Measurements from ENCODE around the gene SIPA1L3.

SIPA1L3 gene

DNA sequence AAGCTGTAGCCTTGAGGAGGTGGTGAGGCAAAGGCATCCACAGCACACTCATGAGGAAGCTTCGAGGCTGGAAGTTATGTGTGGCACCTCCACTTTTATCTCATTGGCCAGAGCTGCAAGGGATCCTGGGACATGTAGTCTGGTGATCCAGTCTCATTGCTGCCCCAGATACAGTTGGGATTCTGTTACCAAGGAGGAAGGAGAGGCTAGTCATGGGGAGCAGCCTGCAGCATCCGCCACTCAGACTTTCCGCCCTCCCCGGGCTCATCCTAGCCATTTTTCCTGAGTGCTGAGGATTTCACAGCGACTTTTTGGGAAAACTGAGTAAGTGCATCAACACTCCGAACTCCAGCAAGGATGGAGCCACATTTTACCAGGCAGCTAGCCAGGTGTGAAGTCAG lies 242.7 kb downstream of the SIPA1L3 start:
- DNase-seq = no peak
- TF ChIP-seq, protein P1, sequence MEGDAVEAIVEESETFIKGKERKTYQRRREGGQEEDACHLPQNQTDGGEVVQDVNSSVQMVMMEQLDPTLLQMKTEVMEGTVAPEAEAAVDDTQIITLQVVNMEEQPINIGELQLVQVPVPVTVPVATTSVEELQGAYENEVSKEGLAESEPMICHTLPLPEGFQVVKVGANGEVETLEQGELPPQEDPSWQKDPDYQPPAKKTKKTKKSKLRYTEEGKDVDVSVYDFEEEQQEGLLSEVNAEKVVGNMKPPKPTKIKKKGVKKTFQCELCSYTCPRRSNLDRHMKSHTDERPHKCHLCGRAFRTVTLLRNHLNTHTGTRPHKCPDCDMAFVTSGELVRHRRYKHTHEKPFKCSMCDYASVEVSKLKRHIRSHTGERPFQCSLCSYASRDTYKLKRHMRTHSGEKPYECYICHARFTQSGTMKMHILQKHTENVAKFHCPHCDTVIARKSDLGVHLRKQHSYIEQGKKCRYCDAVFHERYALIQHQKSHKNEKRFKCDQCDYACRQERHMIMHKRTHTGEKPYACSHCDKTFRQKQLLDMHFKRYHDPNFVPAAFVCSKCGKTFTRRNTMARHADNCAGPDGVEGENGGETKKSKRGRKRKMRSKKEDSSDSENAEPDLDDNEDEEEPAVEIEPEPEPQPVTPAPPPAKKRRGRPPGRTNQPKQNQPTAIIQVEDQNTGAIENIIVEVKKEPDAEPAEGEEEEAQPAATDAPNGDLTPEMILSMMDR (IDR thresholded peaks at IDR 0.05; ENCODE audit: low read length) = no peak
- TF ChIP-seq EZH2phosphoT487 (IDR thresholded peaks at IDR 0.05; ENCODE audit: low read length) (no peak), EZH2 (optimal IDR thresholded peaks at IDR 0.05; ENCODE audit: low read depth, low read length) (no peak)
- no peaks in the 10 kb centered on the region for H3K9me2 ChIP-seq (replicated peaks; ENCODE audit: insufficient read depth, low read length)
- H3K4me1 ChIP-seq (ENCODE audit: low read length) = no peaks in the 10 kb centered on the region
- no peaks in the 10 kb centered on the region for H3K36me3 ChIP-seq (replicated peaks; ENCODE audit: insufficient read depth, low read length)
- H3K27me3 ChIP-seq (replicated peaks; ENCODE audit: insufficient read depth, low read length) = no peaks in the 10 kb centered on the region
- no peaks in the 10 kb centered on the region for H3K79me2 ChIP-seq (ENCODE audit: low read length)
- H3K4me2 ChIP-seq (ENCODE audit: low read depth, low read length) = no peak overlapping the region
- H3K27ac ChIP-seq (ENCODE audit: low read length) = no peak overlapping the region
- H3F3A ChIP-seq (ENCODE audit: insufficient read depth, low read length) = no peaks in the 10 kb centered on the region
- no peaks in the 10 kb centered on the region for H3K9me3 ChIP-seq (replicated peaks; ENCODE audit: insufficient read depth, low read length)
- H2AFZ ChIP-seq (ENCODE audit: low read length) = no peak overlapping the region
- no peak overlapping the region for H3K4me3 ChIP-seq (ENCODE audit: low read length)
- H3K9ac ChIP-seq (ENCODE audit: low read length) = no peak overlapping the region
- no peaks in the 10 kb centered on the region for H4K20me1 ChIP-seq (ENCODE audit: insufficient read depth, low read length)

DNA sequence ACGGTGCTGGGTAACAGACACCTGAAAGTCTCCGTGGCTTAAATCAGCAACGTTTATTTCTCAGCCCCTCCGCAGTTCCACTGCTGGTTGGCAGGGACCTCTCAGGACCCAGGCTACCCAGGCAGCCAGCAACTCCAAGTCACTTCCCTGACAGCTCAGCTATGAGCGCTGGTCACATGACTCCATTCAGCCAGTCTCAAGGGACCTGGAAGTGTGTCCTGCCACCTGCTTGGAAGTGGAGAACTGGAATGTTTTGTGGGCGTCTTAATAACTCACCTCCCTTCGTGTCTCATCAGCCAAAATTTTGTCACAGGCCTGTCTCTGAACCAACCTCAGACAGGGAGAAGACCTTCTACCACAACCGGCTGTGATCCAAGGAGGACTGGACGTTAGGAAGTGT lies 244.2 kb downstream of the SIPA1L3 start:
- Histone ChIP-seq H2AFZ (ENCODE audit: low read length) (no peak overlapping the region), H3K79me2 (ENCODE audit: low read length) (no peaks in the 10 kb centered on the region), H3K9me2 (replicated peaks; ENCODE audit: insufficient read depth, low read length) (no peaks in the 10 kb centered on the region), H3K36me3 (replicated peaks; ENCODE audit: insufficient read depth, low read length) (no peaks in the 10 kb centered on the region), H3K27ac (ENCODE audit: low read length) (no peak overlapping the region), H3K27me3 (replicated peaks; ENCODE audit: insufficient read depth, low read length) (no peaks in the 10 kb centered on the region), H3K4me3 (ENCODE audit: low read length) (no peak overlapping the region), H3F3A (ENCODE audit: insufficient read depth, low read length) (no peaks in the 10 kb centered on the region), H3K4me1 (ENCODE audit: low read length) (no peaks in the 10 kb centered on the region), H4K20me1 (ENCODE audit: insufficient read depth, low read length) (no peaks in the 10 kb centered on the region), H3K9ac (ENCODE audit: low read length) (no peak overlapping the region), H3K9me3 (replicated peaks; ENCODE audit: insufficient read depth, low read length) (no peaks in the 10 kb centered on the region), H3K4me2 (ENCODE audit: low read depth, low read length) (no peak overlapping the region)
- no peak for TF ChIP-seq EZH2 (optimal IDR thresholded peaks at IDR 0.05; ENCODE audit: low read depth, low read length)
- TF ChIP-seq, protein P1 (IDR thresholded peaks at IDR 0.05; ENCODE audit: low read length) = no peak
- DNase-seq = no peak

DNA sequence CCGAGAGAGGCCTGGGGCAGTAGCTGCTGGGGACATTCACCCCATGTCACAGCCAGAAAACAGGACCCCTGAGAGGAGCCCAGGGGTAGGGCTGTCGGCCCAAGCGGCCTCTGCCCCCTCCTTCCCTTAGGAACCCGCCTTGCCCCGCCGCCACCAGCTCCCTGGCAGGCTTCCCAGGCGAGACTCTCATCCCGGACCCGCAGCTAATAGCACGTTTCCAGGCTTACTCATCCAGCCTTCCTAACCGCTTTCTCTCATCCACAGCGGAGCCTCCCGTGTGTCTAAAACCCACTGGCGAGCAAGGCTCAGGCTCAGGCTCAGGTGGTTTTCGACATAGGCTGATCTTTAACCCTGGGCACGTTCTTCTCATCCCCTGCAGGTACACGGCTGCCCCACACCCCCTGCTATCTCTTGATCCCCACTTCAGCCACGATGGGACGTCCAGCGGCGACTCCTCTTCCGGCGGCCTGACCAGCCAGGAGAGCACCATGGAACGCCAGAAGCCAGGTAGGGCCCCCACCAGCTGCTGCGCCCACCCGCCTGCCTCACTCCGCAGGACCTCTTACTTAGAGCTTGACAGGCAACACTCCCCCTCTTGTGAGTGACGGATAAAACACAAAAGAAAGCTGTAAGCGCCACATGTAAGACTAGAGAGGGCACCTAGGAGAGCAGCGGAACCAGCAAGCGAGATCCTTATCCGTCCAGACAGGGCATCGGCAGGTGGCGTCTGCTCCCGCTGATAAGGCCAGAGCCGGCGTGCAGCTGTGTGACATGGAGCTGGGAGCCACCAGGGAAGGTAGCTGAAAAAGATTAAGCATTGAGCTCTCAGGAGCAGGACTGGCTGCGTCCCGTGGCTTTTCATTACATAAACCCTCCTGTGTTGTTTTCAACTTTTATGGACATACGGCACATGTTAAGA lies 245.7 kb downstream of the SIPA1L3 start:
- H3K9ac ChIP-seq (ENCODE audit: low read length) = no peak overlapping the region
- H4K20me1 ChIP-seq (ENCODE audit: insufficient read depth, low read length) = no peaks in the 10 kb centered on the region
- H3K9me2 ChIP-seq (replicated peaks; ENCODE audit: insufficient read depth, low read length) = no peaks in the 10 kb centered on the region
- H3K27me3 ChIP-seq (replicated peaks; ENCODE audit: insufficient read depth, low read length) = no peaks in the 10 kb centered on the region
- no peaks in the 10 kb centered on the region for H3K79me2 ChIP-seq (ENCODE audit: low read length)
- H3K27ac ChIP-seq (ENCODE audit: low read length) = no peak overlapping the region
- H3K9me3 ChIP-seq (replicated peaks; ENCODE audit: insufficient read depth, low read length) = no peaks in the 10 kb centered on the region
- H3K36me3 ChIP-seq (replicated peaks; ENCODE audit: insufficient read depth, low read length) = no peaks in the 10 kb centered on the region
- no peak overlapping the region for H2AFZ ChIP-seq (ENCODE audit: low read length)
- no peak for TF ChIP-seq EZH2 (optimal IDR thresholded peaks at IDR 0.05; ENCODE audit: low read depth, low read length)
- no peak overlapping the region for H3K4me2 ChIP-seq (ENCODE audit: low read depth, low read length)
- no peaks in the 10 kb centered on the region for H3K4me1 ChIP-seq (ENCODE audit: low read length)
- DNase-seq = no peak
- no peak overlapping the region for H3K4me3 ChIP-seq (ENCODE audit: low read length)
- H3F3A ChIP-seq (ENCODE audit: insufficient read depth, low read length) = no peaks in the 10 kb centered on the region

DNA sequence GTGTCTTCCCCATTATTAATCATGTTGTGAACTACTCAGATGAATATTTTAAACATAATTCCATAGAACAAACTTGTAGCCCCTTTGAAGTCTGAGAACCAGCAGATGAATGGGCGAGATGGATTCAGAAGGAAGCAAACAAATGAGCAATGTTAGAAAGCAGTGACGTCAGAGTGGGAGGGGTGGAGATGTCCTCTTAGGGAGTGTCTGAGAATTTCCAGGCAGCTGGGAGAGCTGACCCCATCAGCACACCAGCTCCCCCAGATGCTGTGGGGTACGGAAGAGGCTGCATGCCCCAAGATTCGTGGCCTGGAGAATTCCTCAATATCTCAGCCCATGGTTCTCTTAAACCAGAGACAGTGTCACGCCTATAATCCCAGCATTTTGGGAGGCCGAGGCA lies 248.4 kb downstream of the SIPA1L3 start:
- no peaks in the 10 kb centered on the region for H3K36me3 ChIP-seq (replicated peaks; ENCODE audit: insufficient read depth, low read length)
- H3K4me2 ChIP-seq (ENCODE audit: low read depth, low read length) = no peak overlapping the region
- no peak overlapping the region for H3K9ac ChIP-seq (ENCODE audit: low read length)
- H2AFZ ChIP-seq (ENCODE audit: low read length) = no peak overlapping the region
- H3K4me3 ChIP-seq (ENCODE audit: low read length) = no peak overlapping the region
- H4K20me1 ChIP-seq (ENCODE audit: insufficient read depth, low read length) = no peaks in the 10 kb centered on the region
- H3F3A ChIP-seq (ENCODE audit: insufficient read depth, low read length) = no peaks in the 10 kb centered on the region
- no peak for DNase-seq
- H3K27me3 ChIP-seq (replicated peaks; ENCODE audit: insufficient read depth, low read length) = no peaks in the 10 kb centered on the region
- no peaks in the 10 kb centered on the region for H3K9me2 ChIP-seq (replicated peaks; ENCODE audit: insufficient read depth, low read length)
- TF ChIP-seq, protein P1 (IDR thresholded peaks at IDR 0.05; ENCODE audit: low read length) = no peak
- TF ChIP-seq EZH2phosphoT487 (IDR thresholded peaks at IDR 0.05; ENCODE audit: low read length) (no peak), EZH2 (optimal IDR thresholded peaks at IDR 0.05; ENCODE audit: low read depth, low read length) (no peak)
- H3K79me2 ChIP-seq (ENCODE audit: low read length) = no peaks in the 10 kb centered on the region
- H3K9me3 ChIP-seq (replicated peaks; ENCODE audit: insufficient read depth, low read length) = no peaks in the 10 kb centered on the region
- no peaks in the 10 kb centered on the region for H3K4me1 ChIP-seq (ENCODE audit: low read length)
- H3K27ac ChIP-seq (ENCODE audit: low read length) = no peak overlapping the region
